GM12892 (cell line): ENCODE results near the gene VCL.

Experiments
- POLR2A ChIP-seq: IDR thresholded peaks from 2 replicates; pipeline ENCODE4 v1.6.1; 2011; ENCODE audit warnings: low read depth, low read length, control low read depth
- POLR2AphosphoS5 ChIP-seq: IDR thresholded peaks from 2 replicates; pipeline ENCODE4 v1.6.1; 2011; ENCODE audit warnings: low read depth, low read length, control low read depth
- TAF1 ChIP-seq: IDR thresholded peaks from 2 replicates; pipeline ENCODE4 v1.6.1; 2011; ENCODE audit warnings: low read depth, mild to moderate bottlenecking, control low read depth, low read length, borderline replicate concordance

DNA sequence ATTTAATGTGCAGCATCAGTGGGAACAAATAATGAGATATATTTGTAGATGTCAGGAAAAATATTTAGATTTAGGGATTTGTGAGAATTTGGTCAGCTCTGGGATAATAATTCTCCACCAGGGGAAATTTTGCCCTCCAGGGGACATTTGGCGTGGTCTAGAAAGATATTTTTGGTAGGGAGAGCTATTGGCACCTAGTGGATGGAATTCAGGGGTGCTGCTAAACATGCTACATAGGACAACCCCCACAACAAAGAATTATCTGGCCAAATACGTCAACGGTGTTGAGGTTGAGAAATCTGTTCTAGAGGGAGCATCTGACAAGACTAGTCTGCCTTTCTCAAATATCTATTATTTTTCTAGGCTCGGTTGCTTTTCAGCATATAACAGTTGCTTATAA, 155.2 kb downstream of the VCL start:
- TF ChIP-seq POLR2AphosphoS5, result no peak
- TF ChIP-seq POLR2A, result no peak
- no peak for TF ChIP-seq TAF1
